Keratinocyte (primary cell): ENCODE data around the gene USP48. TPM values are rescaled to one million over a fixed set of nuclear protein-coding genes. Genes with fewer than 3 reads are reported as not detected.

Experiments
- DNase-seq: peaks from one replicate; pipeline ENCODE4 v3.0.0-alpha.2; 2011; ENCODE audit warnings: low read depth, missing footprints, low spot score
- FAIRE-seq: peaks from 2 replicates; lab custom pipeline; 2011; peaks lifted over from hg19 to GRCh38; lab: Jason Lieb, UNC
- H2AFZ ChIP-seq: 2 replicates; pipeline ENCODE4 v1.6.0; 2012; ENCODE audit warnings: low read length, control low read depth, inconsistent platforms; ENCODE audit not compliant: control insufficient read depth
- H3K27ac ChIP-seq: 2 replicates; pipeline ENCODE4 v1.5.1; 2011; ENCODE audit warnings: low read length; ENCODE audit not compliant: control insufficient read depth, insufficient read depth
- H3K27me3 ChIP-seq: 3 replicates; pipeline ENCODE4 v1.6.0; 2011; ENCODE audit warnings: low read length; ENCODE audit not compliant: control insufficient read depth, insufficient read depth; ENCODE audit errors: extremely low read depth
- H3K36me3 ChIP-seq, 2 experiments: 2 replicates in 1 of 2; 3 replicates in 1 of 2; pipeline ENCODE4 v1.5.1; 2011; ENCODE audit warnings: low read length in 2 of 2, mild to moderate bottlenecking in 1 of 2; ENCODE audit not compliant: control insufficient read depth in 2 of 2, insufficient read depth in 2 of 2; ENCODE audit errors: extremely low read depth in 1 of 2
- H3K4me1 ChIP-seq: 3 replicates; pipeline ENCODE4 v1.5.1; 2011; ENCODE audit warnings: low read length; ENCODE audit not compliant: control insufficient read depth, insufficient read depth; ENCODE audit errors: extremely low read depth
- H3K4me2 ChIP-seq: 3 replicates; pipeline ENCODE4 v1.6.0; 2011; ENCODE audit warnings: low read depth, low read length; ENCODE audit not compliant: control insufficient read depth, insufficient read depth; ENCODE audit errors: extremely low read depth
- H3K4me3 ChIP-seq, 3 experiments: fragments of 200-600 bp in 1 of 3; sonication (generic) in 1 of 3; 2 replicates in 2 of 3; 3 replicates in 1 of 3; pipeline ENCODE4 v1.5.1; 2011 to 2016; ENCODE audit warnings: low read length in 3 of 3, mild to moderate bottlenecking in 3 of 3, control low read depth in 2 of 3, inconsistent platforms in 1 of 3, low read depth in 1 of 3, mixed read lengths in 1 of 3, mixed run types in 1 of 3, moderate library complexity in 1 of 3; ENCODE audit not compliant: control insufficient read depth in 2 of 3, insufficient read depth in 2 of 3; ENCODE audit errors: extremely low read depth in 1 of 3
- H3K79me2 ChIP-seq: 2 replicates; pipeline ENCODE4 v1.6.0; 2012; ENCODE audit warnings: low read length; ENCODE audit not compliant: control insufficient read depth, insufficient read depth
- H3K9ac ChIP-seq: 3 replicates; pipeline ENCODE4 v1.6.0; 2011; ENCODE audit warnings: low read length; ENCODE audit not compliant: control insufficient read depth, insufficient read depth; ENCODE audit errors: extremely low read depth
- H3K9me1 ChIP-seq: 3 replicates; pipeline ENCODE4 v1.6.0; 2011; ENCODE audit warnings: low read length; ENCODE audit not compliant: control insufficient read depth, insufficient read depth; ENCODE audit errors: extremely low read depth
- H3K9me3 ChIP-seq: 2 replicates; pipeline ENCODE4 v1.5.1; 2012; ENCODE audit warnings: low read depth, low read length; ENCODE audit not compliant: control insufficient read depth
- H4K20me1 ChIP-seq: 3 replicates; pipeline ENCODE4 v1.6.0; 2011; ENCODE audit warnings: low read length; ENCODE audit not compliant: control insufficient read depth, insufficient read depth; ENCODE audit errors: extremely low read depth
- EZH2 ChIP-seq: IDR thresholded peaks from one replicate; pipeline ENCODE4 v1.6.1; 2012; ENCODE audit warnings: inconsistent platforms, mild to moderate bottlenecking, low read length, moderate library complexity
- dilution Hi-C: fragments of 300-500 bp; cut with MboI; formaldehyde crosslinking; loops from one replicate; pipeline ENCODE4 v1.7.0; 2020; ENCODE audit warnings: low sequenced_read_pairs; ENCODE audit not compliant: extremely low pct_ligation_motif_present
- polyA plus RNA-seq, 5 experiments: library from polyadenylated mRNA; depleted of rRNA in 3 of 5; stranded (reverse) in 3 of 5; stranded (forward) in 1 of 5; unstranded in 1 of 5; fragments of >200 nt; gene quantifications; 1 replicate in 1 of 5; 2 replicates in 3 of 5; 3 replicates in 1 of 5; pipeline versions ENCODE4 v1.2.1 to v1.2.3, GENCODE V29; 2011 to 2012; ENCODE audit warnings: missing spikeins in 2 of 5, low read depth in 1 of 5, low replicate concordance in 1 of 5
- TF ChIP-seq, protein P1 (sequence below), 3 experiments: IDR thresholded peaks in 1 of 3; conservative IDR thresholded peaks in 1 of 3; optimal IDR thresholded peaks in 1 of 3; 2 replicates in 2 of 3; 3 replicates in 1 of 3; pipeline versions ENCODE3 to v1.5.1; 2011; ENCODE audit warnings: low read length in 3 of 3, mild to moderate bottlenecking in 3 of 3, moderate library complexity in 2 of 3, control low read depth in 1 of 3, inconsistent platforms in 1 of 3; ENCODE audit not compliant: insufficient read depth in 2 of 3; ENCODE audit errors: extremely low read depth in 1 of 3

Gene USP48
- polyA plus RNA-seq, 1 donor (not counting 4 experiments of a cell fraction or from before 2014, with no cell fraction given) = 33.0 TPM

DNA sequence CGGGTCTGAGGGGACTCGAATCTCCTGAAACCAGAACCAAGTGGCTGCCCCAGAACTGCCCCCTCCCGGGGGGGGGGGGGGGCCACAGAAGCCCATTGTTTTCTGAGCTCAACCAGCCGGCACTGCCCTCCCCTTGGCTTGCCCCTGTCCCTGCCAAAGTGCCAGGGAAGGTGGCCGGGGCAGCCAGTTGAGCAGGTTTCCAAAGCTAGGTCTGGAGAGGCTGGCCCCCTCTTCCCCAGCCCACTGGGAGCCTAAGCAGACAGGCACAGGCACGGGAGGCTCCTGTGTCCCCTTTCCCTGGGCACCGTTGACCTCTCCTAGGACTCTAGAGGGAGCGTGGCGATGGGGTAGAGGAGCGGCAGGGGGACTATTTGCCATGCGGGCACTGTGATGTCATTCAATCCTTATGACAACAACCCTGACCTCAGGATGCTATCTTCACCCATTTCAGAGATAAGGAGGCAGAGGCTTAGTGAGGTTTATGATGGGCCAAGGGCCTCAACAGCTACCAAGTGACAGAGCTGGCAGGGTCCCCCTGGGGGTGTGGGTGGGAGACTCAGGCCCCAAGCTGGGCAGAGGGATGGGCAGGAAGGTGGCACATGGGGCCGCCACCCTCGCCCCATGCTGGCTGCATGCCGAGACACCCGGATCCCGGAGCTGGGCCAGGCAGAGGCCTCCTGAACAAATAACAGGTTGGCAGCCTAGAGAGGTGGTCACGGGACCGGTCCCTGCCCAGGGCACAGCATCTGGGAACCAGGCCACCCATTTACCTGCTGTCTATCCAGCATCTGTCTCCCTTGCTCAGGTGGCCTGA, 148.8 kb downstream of the USP48 start:
- FAIRE-seq (no peak), DNase-seq (no peak)
- no peak overlapping the region for H3K4me2 ChIP-seq
- no peak overlapping the region for H2AFZ ChIP-seq
- TF ChIP-seq EZH2 = no peak
- TF ChIP-seq, protein P1, sequence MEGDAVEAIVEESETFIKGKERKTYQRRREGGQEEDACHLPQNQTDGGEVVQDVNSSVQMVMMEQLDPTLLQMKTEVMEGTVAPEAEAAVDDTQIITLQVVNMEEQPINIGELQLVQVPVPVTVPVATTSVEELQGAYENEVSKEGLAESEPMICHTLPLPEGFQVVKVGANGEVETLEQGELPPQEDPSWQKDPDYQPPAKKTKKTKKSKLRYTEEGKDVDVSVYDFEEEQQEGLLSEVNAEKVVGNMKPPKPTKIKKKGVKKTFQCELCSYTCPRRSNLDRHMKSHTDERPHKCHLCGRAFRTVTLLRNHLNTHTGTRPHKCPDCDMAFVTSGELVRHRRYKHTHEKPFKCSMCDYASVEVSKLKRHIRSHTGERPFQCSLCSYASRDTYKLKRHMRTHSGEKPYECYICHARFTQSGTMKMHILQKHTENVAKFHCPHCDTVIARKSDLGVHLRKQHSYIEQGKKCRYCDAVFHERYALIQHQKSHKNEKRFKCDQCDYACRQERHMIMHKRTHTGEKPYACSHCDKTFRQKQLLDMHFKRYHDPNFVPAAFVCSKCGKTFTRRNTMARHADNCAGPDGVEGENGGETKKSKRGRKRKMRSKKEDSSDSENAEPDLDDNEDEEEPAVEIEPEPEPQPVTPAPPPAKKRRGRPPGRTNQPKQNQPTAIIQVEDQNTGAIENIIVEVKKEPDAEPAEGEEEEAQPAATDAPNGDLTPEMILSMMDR (optimal IDR thresholded peaks at IDR 0.05 in 1 of 3, IDR thresholded peaks at IDR 0.05 in 1 of 3, conservative IDR thresholded peaks at IDR 0.05 in 1 of 3; ENCODE audit: extremely low read depth in 1 of 3, insufficient read depth in 2 of 3, low read length in 3 of 3) = no peak
- dilution Hi-C loops = no loop called here
- H3K9me1 ChIP-seq = no peaks in the 10 kb centered on the region
- no peak overlapping the region for H3K27ac ChIP-seq
- peaks cover 4% of the 10 kb centered on the region for H3K27me3 ChIP-seq
- no peaks in the 10 kb centered on the region for H3K79me2 ChIP-seq
- no peaks in the 10 kb centered on the region for H4K20me1 ChIP-seq
- no peak overlapping the region for H3K4me3 ChIP-seq
- no peaks in the 10 kb centered on the region for H3K36me3 ChIP-seq
- peaks cover 19% of the 10 kb centered on the region for H3K4me1 ChIP-seq
- H3K9ac ChIP-seq = no peak overlapping the region
- H3K9me3 ChIP-seq = no peaks in the 10 kb centered on the region

DNA sequence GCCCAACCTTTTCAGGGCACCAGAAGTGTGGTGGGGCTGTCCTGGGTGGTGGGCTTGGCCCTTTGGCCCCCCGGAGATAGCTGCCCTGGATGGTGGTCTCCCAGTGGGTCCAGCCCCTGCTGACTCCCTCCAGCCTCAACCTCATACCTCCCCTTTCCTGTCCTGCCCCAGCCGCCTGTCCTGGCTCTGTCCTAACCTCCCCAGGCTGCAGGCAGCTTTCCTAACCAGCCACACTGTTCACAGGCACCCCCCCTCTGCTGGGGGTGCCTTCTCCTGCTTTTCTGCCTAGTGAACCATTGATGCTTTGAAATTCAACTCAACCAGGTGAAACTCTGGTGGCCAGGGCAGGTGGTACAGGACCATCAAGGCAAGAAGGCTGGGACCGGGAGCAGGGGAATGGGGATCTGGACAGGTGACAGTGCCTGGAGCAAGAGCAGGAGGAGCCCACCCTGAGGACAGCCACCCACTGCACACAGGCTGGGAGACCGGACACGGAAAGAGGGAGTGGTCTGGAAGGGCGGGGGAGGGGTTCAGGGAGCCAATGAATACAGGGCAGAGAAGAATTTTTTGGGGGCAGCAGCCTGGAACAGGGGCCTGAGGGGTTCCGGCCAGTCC, 149.7 kb downstream of the USP48 start:
- no peak overlapping the region for H2AFZ ChIP-seq
- TF ChIP-seq, protein P1 (optimal IDR thresholded peaks at IDR 0.05 in 1 of 3, IDR thresholded peaks at IDR 0.05 in 1 of 3, conservative IDR thresholded peaks at IDR 0.05 in 1 of 3; ENCODE audit: extremely low read depth in 1 of 3, insufficient read depth in 2 of 3, low read length in 3 of 3) = no peak
- no peak for TF ChIP-seq EZH2
- H3K79me2 ChIP-seq = no peaks in the 10 kb centered on the region
- no peaks in the 10 kb centered on the region for H3K36me3 ChIP-seq
- H3K4me3 ChIP-seq = no peak overlapping the region
- H3K27me3 ChIP-seq = peaks cover 4% of the 10 kb centered on the region
- FAIRE-seq (no peak), DNase-seq (no peak)
- no peaks in the 10 kb centered on the region for H3K9me1 ChIP-seq
- H3K9ac ChIP-seq = no peak overlapping the region
- H3K9me3 ChIP-seq = no peaks in the 10 kb centered on the region
- dilution Hi-C loops = no loop called here
- H3K4me2 ChIP-seq = no peak overlapping the region
- no peak overlapping the region for H3K27ac ChIP-seq
- H3K4me1 ChIP-seq = peaks cover 10% of the 10 kb centered on the region
- H4K20me1 ChIP-seq = no peaks in the 10 kb centered on the region
